Sigmoid colon (tissue), 3 donors: Measurements from ENCODE around the gene CHTF18.

Source experiments
- POLR2A ChIP-seq, 2 donors: fragments of 450-650 bp; IDR thresholded peaks; one replicate each; pipeline ENCODE4 v1.6.1; 2016; ENCODE audit warnings: antibody characterized with exemption in 2 of 2, mild to moderate bottlenecking in 2 of 2, moderate library complexity in 2 of 2
- TF ChIP-seq, protein P1 (sequence below), 4 experiments: fragments of 450-650 bp in 3 of 4; fragments of 200-600 bp in 1 of 4; IDR thresholded peaks; one replicate each; pipeline ENCODE4 v1.5.1; 2016 to 2019; ENCODE audit warnings: antibody characterized with exemption in 4 of 4, mild to moderate bottlenecking in 3 of 4, moderate library complexity in 2 of 4

DNA sequence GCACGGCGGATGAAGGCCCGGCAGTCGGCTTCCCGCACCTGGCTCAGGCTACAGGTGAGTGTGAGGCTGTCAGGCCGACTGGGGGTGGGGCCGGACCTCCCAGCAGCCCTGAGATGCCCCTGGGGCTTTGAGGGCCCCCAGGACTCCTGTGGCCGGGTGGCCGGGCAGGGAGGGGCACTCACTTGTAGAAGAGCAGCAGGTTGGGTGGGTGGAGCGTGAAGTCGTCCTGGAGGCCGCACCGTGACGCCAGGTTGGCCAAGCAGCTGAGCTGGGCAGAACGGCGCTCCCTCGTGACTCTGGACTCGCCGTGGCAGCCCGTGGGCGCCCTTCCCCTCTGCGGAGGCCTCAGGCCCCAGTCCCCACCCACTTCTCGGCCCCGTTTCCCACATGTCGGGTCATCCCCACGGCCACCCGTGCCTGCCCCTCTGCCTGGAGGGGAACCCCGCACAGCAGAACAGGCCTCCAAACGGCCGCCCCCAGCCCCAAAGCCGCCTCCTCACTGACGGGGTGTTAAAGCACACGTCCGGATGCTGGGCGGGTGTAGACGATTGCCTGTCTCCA lies 13.1 kb upstream of the CHTF18 start:
- TF ChIP-seq, protein P1, sequence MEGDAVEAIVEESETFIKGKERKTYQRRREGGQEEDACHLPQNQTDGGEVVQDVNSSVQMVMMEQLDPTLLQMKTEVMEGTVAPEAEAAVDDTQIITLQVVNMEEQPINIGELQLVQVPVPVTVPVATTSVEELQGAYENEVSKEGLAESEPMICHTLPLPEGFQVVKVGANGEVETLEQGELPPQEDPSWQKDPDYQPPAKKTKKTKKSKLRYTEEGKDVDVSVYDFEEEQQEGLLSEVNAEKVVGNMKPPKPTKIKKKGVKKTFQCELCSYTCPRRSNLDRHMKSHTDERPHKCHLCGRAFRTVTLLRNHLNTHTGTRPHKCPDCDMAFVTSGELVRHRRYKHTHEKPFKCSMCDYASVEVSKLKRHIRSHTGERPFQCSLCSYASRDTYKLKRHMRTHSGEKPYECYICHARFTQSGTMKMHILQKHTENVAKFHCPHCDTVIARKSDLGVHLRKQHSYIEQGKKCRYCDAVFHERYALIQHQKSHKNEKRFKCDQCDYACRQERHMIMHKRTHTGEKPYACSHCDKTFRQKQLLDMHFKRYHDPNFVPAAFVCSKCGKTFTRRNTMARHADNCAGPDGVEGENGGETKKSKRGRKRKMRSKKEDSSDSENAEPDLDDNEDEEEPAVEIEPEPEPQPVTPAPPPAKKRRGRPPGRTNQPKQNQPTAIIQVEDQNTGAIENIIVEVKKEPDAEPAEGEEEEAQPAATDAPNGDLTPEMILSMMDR (IDR thresholded peaks at IDR 0.05) = no peak
- no peak for TF ChIP-seq POLR2A (IDR thresholded peaks at IDR 0.05)
